Stimulated activated CD4-positive, alpha-beta T cell treated with anti-CD3 and anti-CD28 coated beads, Interleukin-4, amount 100 ng/mL, for 24 hours (primary cell): ENCODE results near the gene POLR1F.
A peak's percentile ranks its signal among the peaks of the same experiment; 100 is the strongest.
"Not testable (repeated sequence)": the region's sequence is repeated elsewhere in the genome, so short reads cannot be mapped to it uniquely, and the experiment has no call there.

Experiments used
- DNase-seq: peaks from one replicate; pipeline ENCODE4 v3.0.0-alpha.2; 2020

Gene POLR1F

GRCh38 chr7:19708397-19709248, at the start of gene POLR1F:
Gene POLR1F, minus strand, starts transcription at chr7:19709037. Its CDS starts 21 bp downstream, at chr7:19709016.
- DNase-seq: peak; percentile 93

- no peak for DNase-seq
Measured at GRCh38 chr7:19754521-19755116, 45.8 kb upstream of the POLR1F start.

GRCh38 chr7:19752020-19752419, 43.2 kb upstream of the POLR1F start:
- no peak for DNase-seq

GRCh38 chr7:19749658-19750057, 40.8 kb upstream of the POLR1F start:
- DNase-seq: no peak

GRCh38 chr7:19747740-19748339, 39.0 kb upstream of the POLR1F start:
- no peak for DNase-seq

GRCh38 chr7:19744075-19744474, 35.2 kb upstream of the POLR1F start:
- DNase-seq: no peak

- DNase-seq: no peak
Measured at GRCh38 chr7:19728716-19729115, 19.9 kb upstream of the POLR1F start.

- no peak for DNase-seq
Measured at GRCh38 chr7:19725770-19726169, 16.9 kb upstream of the POLR1F start.

- no peak for DNase-seq
Measured at GRCh38 chr7:19715499-19715898, 6.7 kb upstream of the POLR1F start.

GRCh38 chr7:19713676-19714075, 4.8 kb upstream of the POLR1F start:
- peak; percentile 46 for DNase-seq

- DNase-seq: no peak
Measured at GRCh38 chr7:19709249-19709578, 377 bp upstream of the POLR1F start.

- no peak for DNase-seq
Measured at GRCh38 chr7:19707240-19707639, 1.6 kb downstream of the POLR1F start.

- DNase-seq: no peak
Measured at GRCh38 chr7:19705663-19706062, 3.2 kb downstream of the POLR1F start.

GRCh38 chr7:19701471-19701870, 7.4 kb downstream of the POLR1F start:
- DNase-seq: no peak

GRCh38 chr7:19700936-19701335, 7.9 kb downstream of the POLR1F start:
- DNase-seq: no peak

- DNase-seq: no peak
Measured at GRCh38 chr7:19698331-19698730, 10.5 kb downstream of the POLR1F start.

- DNase-seq: no peak
Measured at GRCh38 chr7:19696926-19697325, 11.9 kb downstream of the POLR1F start.

- DNase-seq: no peak
Measured at GRCh38 chr7:19692111-19692828, 16.6 kb downstream of the POLR1F start.

- no peak for DNase-seq
Measured at GRCh38 chr7:19690736-19691135, 18.1 kb downstream of the POLR1F start.

- DNase-seq: not testable (repeated sequence)
Measured at GRCh38 chr7:19689130-19689529, 19.7 kb downstream of the POLR1F start.

- DNase-seq: no peak
Measured at GRCh38 chr7:19681596-19681995, 27.2 kb downstream of the POLR1F start.

- no peak for DNase-seq
Measured at GRCh38 chr7:19677180-19677579, 31.7 kb downstream of the POLR1F start.

- DNase-seq: no peak
Measured at GRCh38 chr7:19675816-19676215, 33.0 kb downstream of the POLR1F start.
